ENCODE measurements around the gene SMIM43.
"Not testable (repeated sequence)": the region's sequence is repeated elsewhere in the genome, so short reads cannot be mapped to it uniquely, and the experiment has no call there.

The SMIM43 gene

DNA sequence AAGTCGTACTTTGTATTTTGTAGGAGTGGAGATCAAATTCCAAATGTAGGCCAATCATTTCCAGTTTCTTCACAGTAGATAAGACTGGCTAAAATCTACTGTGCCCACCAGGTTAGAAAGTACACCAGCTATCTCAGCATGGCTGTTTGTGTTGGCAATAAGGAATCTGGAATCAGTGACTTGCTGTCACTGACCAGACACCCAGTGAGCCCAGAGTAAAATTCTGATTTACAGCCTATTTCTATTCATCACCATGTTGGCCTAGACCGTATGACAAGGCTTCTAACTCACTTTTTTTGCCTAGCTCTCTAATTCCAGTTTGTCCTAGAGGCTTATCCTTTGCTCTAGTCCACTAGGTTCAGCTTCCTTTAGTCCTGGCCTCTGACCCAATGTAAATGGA is 25.4 kb downstream of the SMIM43 start:
- TF ChIP-seq, protein P1, sequence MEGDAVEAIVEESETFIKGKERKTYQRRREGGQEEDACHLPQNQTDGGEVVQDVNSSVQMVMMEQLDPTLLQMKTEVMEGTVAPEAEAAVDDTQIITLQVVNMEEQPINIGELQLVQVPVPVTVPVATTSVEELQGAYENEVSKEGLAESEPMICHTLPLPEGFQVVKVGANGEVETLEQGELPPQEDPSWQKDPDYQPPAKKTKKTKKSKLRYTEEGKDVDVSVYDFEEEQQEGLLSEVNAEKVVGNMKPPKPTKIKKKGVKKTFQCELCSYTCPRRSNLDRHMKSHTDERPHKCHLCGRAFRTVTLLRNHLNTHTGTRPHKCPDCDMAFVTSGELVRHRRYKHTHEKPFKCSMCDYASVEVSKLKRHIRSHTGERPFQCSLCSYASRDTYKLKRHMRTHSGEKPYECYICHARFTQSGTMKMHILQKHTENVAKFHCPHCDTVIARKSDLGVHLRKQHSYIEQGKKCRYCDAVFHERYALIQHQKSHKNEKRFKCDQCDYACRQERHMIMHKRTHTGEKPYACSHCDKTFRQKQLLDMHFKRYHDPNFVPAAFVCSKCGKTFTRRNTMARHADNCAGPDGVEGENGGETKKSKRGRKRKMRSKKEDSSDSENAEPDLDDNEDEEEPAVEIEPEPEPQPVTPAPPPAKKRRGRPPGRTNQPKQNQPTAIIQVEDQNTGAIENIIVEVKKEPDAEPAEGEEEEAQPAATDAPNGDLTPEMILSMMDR (IDR thresholded peaks at IDR 0.05; ENCODE audit: low read length, missing control alignments), result no peak
- H3K4me3 ChIP-seq (replicated peaks; ENCODE audit: low read depth, low read length), result no peak overlapping the region
- no peak for DNase-seq (ENCODE audit: low read depth)

DNA sequence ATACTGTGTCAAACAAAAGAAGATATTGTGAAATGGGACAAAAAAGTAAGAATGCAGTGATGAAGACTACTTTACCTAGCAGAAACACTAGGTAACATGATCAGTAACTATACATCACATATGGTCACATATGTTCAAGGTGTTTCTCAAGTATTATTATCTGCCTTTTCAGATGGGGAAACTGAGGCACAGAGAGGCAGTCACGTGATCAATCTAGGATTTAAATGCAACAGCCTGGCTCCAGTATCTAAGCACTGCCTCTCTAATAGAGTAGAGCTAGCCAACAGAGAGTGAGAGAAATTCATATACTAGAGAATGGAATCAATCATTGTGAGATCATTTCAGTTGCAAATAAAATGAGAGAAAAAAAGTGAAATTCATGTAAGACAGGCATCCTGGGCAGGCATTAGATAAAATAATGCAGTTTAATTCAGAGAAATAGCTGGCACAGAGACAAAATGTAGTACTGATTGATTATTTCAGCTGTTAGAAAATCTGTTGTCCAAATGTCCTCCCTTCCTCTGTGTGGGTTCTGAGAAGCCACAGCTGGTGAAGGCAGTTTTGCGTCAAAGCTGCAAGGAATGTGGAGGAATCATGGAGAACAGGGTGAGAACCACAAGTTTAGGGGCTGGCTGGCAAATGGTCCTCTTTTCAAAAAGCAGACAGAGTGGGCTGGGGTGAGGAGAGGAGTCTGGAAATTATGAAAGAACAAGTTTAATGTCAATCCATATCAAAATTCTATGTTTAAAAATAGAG is 26.0 kb downstream of the SMIM43 start:
- TF ChIP-seq, protein P1 (IDR thresholded peaks at IDR 0.05; ENCODE audit: low read length, missing control alignments), result no peak
- DNase-seq (ENCODE audit: low read depth), result peak; percentile 88
- no peak overlapping the region for H3K4me3 ChIP-seq (replicated peaks; ENCODE audit: low read depth, low read length)

- no peak for DNase-seq (ENCODE audit: low read depth)
- H3K4me3 ChIP-seq (replicated peaks; ENCODE audit: low read depth, low read length), result no peak overlapping the region
- TF ChIP-seq, protein P1 (IDR thresholded peaks at IDR 0.05; ENCODE audit: low read length, missing control alignments), result no peak
Observed at GRCh38 chr4:121737846-121738554, 27.0 kb downstream of the SMIM43 start.

DNA sequence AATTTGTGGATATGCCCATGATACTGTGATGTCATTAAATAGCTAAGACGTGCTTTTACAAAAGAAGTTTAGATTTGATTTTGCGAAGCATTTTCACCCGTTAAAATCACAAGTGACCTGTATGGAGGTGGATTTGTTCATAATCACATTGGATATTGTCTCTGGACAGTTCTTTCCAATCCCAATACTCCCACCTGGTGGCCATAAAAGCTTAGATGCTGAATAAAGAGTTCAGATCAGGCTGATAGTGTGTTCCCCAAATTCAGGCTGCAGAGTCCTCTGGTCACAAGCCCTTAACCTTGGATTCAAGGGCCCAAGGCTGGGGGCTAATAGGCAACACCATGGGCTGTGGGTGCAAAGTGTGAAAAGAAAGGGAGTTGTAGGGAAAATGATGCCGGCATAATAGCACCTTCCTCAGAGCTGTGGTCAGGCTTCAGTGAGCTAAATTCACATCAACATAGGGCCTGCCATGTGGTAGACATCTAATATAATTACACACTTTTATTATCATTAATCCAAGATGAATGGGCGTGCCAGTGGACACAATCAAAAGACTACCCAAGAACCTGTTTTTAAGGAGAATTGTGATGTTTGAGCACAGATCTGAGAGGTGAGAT is 28.1 kb downstream of the SMIM43 start:
- no peak overlapping the region for H3K4me3 ChIP-seq (replicated peaks; ENCODE audit: low read depth, low read length)
- DNase-seq (ENCODE audit: low read depth), result peak; percentile 77
- TF ChIP-seq, protein P1 (IDR thresholded peaks at IDR 0.05; ENCODE audit: low read length, missing control alignments), result peak; percentile 71

DNA sequence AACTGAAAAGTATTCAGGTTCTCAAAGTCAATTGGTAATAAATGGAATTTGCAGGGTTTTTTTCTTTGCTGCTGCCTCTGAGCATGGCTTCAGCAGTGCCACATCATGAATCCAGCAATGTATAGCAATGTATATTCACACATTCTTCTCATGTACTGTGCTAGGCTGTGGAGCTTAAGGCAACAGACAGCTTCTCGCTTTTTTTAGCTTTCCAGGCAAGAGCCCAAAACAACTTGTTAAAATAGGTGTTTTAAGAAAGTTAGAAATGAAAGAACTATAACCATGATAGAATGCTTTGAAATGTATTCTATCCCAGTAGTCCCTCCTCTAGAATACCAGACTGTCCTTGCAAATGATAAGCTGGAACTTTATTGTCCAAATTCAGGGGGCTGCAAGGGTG is 30.4 kb downstream of the SMIM43 start:
- TF ChIP-seq, protein P1 (IDR thresholded peaks at IDR 0.05; ENCODE audit: low read length, missing control alignments), result no peak
- DNase-seq (ENCODE audit: low read depth), result no peak
- no peak overlapping the region for H3K4me3 ChIP-seq (replicated peaks; ENCODE audit: low read depth, low read length)

DNA sequence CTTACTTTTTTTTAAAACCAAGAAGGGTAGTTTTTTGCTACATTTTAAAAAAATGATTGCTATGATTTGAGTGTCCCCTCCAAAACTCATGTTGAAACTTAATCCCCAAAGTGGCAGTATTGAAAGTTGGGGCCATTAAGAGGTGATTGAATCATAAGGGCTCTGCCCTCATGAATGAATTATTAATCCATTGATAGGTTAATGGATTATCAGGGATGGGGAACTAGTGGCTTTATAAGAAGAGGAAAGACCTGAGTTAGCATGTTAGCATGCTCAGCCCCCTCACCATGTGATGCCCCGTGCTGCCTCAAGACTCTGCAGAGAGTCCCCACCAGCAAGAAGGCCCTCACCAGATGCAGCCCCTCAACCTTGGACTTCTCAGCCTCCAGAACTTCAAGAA is 31.0 kb downstream of the SMIM43 start:
- DNase-seq (ENCODE audit: low read depth), result no peak
- TF ChIP-seq, protein P1 (IDR thresholded peaks at IDR 0.05; ENCODE audit: low read length, missing control alignments), result no peak
- no peak overlapping the region for H3K4me3 ChIP-seq (replicated peaks; ENCODE audit: low read depth, low read length)

DNA sequence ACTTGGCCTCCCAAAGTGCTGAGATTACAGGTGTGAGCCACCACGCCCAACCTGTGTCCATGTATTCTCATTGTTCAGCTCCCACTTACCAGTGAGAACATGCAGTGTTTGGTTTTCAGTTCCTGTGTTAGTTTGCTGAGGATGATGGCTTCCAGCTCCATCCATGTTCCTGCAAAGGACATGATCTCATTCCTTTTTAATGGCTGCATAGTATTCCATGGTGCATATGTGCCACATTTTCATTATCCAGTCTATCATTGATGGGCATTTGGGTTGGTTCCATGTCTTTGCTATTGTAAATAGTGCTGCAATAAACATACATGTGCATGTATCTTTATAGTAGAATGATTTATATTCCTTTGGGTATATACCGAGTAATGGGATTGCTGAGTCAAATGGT is 35.2 kb downstream of the SMIM43 start:
- not testable (repeated sequence) for DNase-seq (ENCODE audit: low read depth); H3K4me3 ChIP-seq (replicated peaks; ENCODE audit: low read depth, low read length)
